Measurements from ENCODE around the gene SYNPR.
A peak's percentile ranks its signal among the peaks of the same experiment; 100 is the strongest.

Gene SYNPR

DNA sequence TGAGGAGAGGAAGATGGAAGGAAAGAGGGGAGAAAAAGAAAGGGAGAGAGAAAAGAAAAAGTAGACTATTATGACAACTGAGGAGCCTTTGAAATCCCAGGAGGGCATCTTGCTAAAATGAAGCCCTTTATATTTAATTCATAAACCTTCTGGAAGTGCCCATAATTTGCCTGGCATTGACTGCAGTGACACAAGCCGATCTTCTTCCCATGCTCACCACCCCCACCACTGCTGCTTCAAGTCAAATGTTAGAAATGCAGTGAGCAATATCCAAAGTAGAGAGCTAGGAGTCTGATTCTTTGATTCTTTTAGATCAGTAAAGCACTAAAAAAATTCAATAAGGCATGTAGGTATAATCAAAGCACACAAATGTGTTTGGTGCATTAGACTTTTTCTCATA, 235.7 kb downstream of the SYNPR start:
- DNase-seq (ENCODE audit: low read depth) = no peak
- TF ChIP-seq MYC (IDR thresholded peaks at IDR 0.05; ENCODE audit: low read depth, low read length) = no peak
- TF ChIP-seq POLR2A (IDR thresholded peaks at IDR 0.05; ENCODE audit: extremely low read depth, insufficient read length) = no peak
- TF ChIP-seq, protein P1, sequence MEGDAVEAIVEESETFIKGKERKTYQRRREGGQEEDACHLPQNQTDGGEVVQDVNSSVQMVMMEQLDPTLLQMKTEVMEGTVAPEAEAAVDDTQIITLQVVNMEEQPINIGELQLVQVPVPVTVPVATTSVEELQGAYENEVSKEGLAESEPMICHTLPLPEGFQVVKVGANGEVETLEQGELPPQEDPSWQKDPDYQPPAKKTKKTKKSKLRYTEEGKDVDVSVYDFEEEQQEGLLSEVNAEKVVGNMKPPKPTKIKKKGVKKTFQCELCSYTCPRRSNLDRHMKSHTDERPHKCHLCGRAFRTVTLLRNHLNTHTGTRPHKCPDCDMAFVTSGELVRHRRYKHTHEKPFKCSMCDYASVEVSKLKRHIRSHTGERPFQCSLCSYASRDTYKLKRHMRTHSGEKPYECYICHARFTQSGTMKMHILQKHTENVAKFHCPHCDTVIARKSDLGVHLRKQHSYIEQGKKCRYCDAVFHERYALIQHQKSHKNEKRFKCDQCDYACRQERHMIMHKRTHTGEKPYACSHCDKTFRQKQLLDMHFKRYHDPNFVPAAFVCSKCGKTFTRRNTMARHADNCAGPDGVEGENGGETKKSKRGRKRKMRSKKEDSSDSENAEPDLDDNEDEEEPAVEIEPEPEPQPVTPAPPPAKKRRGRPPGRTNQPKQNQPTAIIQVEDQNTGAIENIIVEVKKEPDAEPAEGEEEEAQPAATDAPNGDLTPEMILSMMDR (IDR thresholded peaks at IDR 0.05; ENCODE audit: low read depth, low read length) = no peak
- TF ChIP-seq, protein P2, sequence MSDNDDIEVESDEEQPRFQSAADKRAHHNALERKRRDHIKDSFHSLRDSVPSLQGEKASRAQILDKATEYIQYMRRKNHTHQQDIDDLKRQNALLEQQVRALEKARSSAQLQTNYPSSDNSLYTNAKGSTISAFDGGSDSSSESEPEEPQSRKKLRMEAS (IDR thresholded peaks at IDR 0.05; ENCODE audit: low read depth, low read length) = no peak

DNA sequence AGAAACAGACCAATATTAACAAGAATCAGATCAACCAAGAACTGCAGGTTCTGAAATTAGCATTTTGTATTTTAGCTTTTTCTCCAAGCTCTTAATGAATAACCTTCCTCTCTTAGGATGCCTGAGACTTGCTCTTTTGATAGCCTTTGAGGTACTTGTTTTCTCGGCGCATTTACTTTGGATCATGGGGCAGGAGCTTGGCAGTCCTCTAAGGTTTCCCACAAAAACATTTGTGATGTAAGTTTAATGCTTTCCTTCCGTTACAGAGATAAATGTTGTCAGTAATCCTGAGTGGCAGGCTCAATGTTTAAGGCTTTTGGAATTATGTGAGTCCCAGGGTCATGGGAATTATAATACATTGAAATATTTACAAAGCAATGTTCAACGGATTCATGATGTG, 236.6 kb downstream of the SYNPR start:
- no peak overlapping the region for H3K4me3 ChIP-seq (ENCODE audit: low read depth, low read length)
- TF ChIP-seq, protein P1 (IDR thresholded peaks at IDR 0.05; ENCODE audit: low read depth, low read length) = no peak
- TF ChIP-seq POLR2A (IDR thresholded peaks at IDR 0.05; ENCODE audit: extremely low read depth, insufficient read length) (no peak), MYC (IDR thresholded peaks at IDR 0.05; ENCODE audit: low read depth, low read length) (no peak)
- TF ChIP-seq, protein P2 (IDR thresholded peaks at IDR 0.05; ENCODE audit: low read depth, low read length) = no peak
- no peak for DNase-seq (ENCODE audit: low read depth)

More for the DNA sequence above, 235.7 kb downstream of the SYNPR start:
- no peak overlapping the region for H3K4me3 ChIP-seq (ENCODE audit: low read depth, low read length)

DNA sequence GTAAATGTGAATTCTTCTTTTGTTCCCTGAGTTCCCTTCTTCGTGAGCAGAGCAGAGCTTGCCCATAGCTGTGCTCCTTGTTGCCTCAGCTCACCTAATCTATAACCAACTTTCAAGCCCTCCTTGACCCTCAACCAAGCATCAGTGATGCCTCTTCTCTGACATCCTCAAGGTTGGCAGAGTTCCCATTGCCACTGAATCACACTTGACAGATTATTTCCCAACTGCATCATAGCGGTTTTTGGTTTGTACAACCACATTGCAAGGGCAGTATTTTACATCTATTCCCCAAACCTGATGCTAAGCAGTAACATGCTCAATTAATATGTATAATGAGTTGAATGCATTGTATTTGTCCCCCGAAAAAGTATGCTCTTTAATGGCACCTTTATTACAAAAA, 241.3 kb downstream of the SYNPR start:
- TF ChIP-seq, protein P1 (IDR thresholded peaks at IDR 0.05; ENCODE audit: low read depth, low read length) = no peak
- no peak for TF ChIP-seq POLR2A (IDR thresholded peaks at IDR 0.05; ENCODE audit: extremely low read depth, insufficient read length)
- TF ChIP-seq MYC (IDR thresholded peaks at IDR 0.05; ENCODE audit: low read depth, low read length) = no peak
- TF ChIP-seq, protein P2 (IDR thresholded peaks at IDR 0.05; ENCODE audit: low read depth, low read length) = no peak
- DNase-seq (ENCODE audit: low read depth) = no peak
- no peak overlapping the region for H3K4me3 ChIP-seq (ENCODE audit: low read depth, low read length)

DNA sequence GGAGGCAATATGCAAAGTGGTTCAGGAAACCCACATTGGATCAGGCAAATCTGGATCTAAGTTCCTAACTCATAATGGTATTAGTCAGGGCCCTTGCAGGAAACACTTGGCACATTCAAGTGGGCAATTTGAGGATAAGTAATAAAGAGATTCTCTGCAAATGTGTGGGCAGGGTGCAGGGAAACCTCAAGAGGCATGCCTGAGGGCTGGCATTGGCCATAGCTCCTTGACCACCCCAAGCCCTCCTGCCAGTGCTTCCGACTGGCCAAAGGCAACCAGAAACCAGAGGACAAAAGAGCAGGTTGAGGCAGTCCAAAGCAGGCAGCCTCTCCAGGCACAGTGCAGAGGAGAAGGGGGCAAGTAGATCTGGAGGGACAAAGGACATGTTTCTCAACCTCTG, 243.5 kb downstream of the SYNPR start:
- H3K4me3 ChIP-seq (ENCODE audit: low read depth, low read length) = no peak overlapping the region
- TF ChIP-seq MYC (IDR thresholded peaks at IDR 0.05; ENCODE audit: low read depth, low read length) (no peak), POLR2A (IDR thresholded peaks at IDR 0.05; ENCODE audit: extremely low read depth, insufficient read length) (no peak)
- TF ChIP-seq, protein P1 (IDR thresholded peaks at IDR 0.05; ENCODE audit: low read depth, low read length) = no peak
- DNase-seq (ENCODE audit: low read depth) = no peak

DNA sequence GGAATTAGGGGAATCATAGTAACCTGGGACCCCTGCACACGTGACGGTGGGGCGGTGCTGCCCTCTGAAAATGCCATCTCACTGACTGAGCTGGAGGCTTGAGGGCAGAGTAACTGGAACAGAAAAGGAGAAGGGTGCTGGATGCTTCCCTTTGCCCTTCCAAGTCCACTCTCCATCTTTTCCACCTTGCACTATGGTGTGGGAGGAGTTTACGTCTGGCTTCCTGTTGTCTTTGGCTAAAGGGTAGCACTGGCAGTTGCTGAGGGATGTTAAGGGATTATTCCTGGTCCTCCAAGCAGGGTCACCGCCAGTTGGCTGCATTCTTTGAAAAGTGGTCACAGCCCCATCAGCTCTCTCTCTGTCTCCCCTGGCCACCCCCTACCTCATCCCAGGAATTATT, 245.0 kb downstream of the SYNPR start:
- peak; percentile 2 for DNase-seq (ENCODE audit: low read depth)
- H3K4me3 ChIP-seq (ENCODE audit: low read depth, low read length) = no peak overlapping the region
- TF ChIP-seq POLR2A (IDR thresholded peaks at IDR 0.05; ENCODE audit: extremely low read depth, insufficient read length) (no peak), MYC (IDR thresholded peaks at IDR 0.05; ENCODE audit: low read depth, low read length) (no peak)
- TF ChIP-seq, protein P2 (IDR thresholded peaks at IDR 0.05; ENCODE audit: low read depth, low read length) = no peak
- TF ChIP-seq, protein P1 (IDR thresholded peaks at IDR 0.05; ENCODE audit: low read depth, low read length) = no peak

Measured in NB4 (cell line).